H1 (cell line): ENCODE measurements around the gene KBTBD13. TPM values are rescaled to one million over a fixed set of nuclear protein-coding genes. Genes with fewer than 3 reads are reported as not detected.

Experiments used
- CTCF ChIA-PET: fragments of 300-600 bp; sonication (Branson Sonifier 250); formaldehyde crosslinking; loops from one replicate; lab custom pipeline; 2021; ENCODE audit not compliant: partially characterized antibody; lab: Charles Lee
- POLR2A ChIA-PET: fragments of 300-600 bp; sonication (Branson Sonifier 250); formaldehyde crosslinking; loops from one replicate; lab custom pipeline; 2021; ENCODE audit warnings: inconsistent platforms; ENCODE audit not compliant: partially characterized antibody; lab: Charles Lee
- DNase-seq, 2 experiments: peaks; one replicate each; pipeline versions ENCODE4 v3.0.0 to v3.0.0-alpha.2; 2010 to 2022; ENCODE audit warnings: low spot score in 2 of 2, low read depth in 1 of 2, mixed read lengths in 1 of 2
- FAIRE-seq: peaks from 2 replicates; lab custom pipeline; 2011; peaks lifted over from hg19 to GRCh38; lab: Jason Lieb, UNC
- H2AFZ ChIP-seq: 2 replicates; pipeline ENCODE4 v1.8.1; 2012; ENCODE audit warnings: low read length, inconsistent platforms
- H2AK5ac ChIP-seq: 2 replicates; pipeline ENCODE4 v1.6.1; 2013; ENCODE audit warnings: low read depth, low read length
- H2BK120ac ChIP-seq: replicated peaks from 2 replicates; pipeline ENCODE3; 2013; ENCODE audit warnings: low read depth, low read length, inconsistent platforms
- H2BK12ac ChIP-seq: 2 replicates; pipeline ENCODE4 v1.6.1; 2013; ENCODE audit warnings: low read depth, low read length
- H2BK15ac ChIP-seq: 2 replicates; pipeline ENCODE4 v1.6.1; 2013; ENCODE audit warnings: low read length
- H2BK20ac ChIP-seq: 2 replicates; pipeline ENCODE4 v1.6.1; 2013; ENCODE audit warnings: low read length
- H2BK5ac ChIP-seq: 2 replicates; pipeline ENCODE4 v1.6.1; 2013; ENCODE audit warnings: low read depth, low read length
- H3K14ac ChIP-seq: 2 replicates; pipeline ENCODE4 v1.6.1; 2013; ENCODE audit warnings: inconsistent platforms; ENCODE audit not compliant: insufficient read length
- H3K18ac ChIP-seq: 2 replicates; pipeline ENCODE4 v1.6.1; 2013; ENCODE audit warnings: low read length; ENCODE audit errors: extremely low read depth
- H3K23ac ChIP-seq: 2 replicates; pipeline ENCODE4 v1.6.1; 2013; ENCODE audit warnings: inconsistent platforms; ENCODE audit not compliant: insufficient read length
- H3K23me2 ChIP-seq: 2 replicates; pipeline ENCODE4 v1.6.1; 2013; ENCODE audit warnings: low read depth, low read length
- H3K27ac ChIP-seq: 2 replicates; pipeline ENCODE4 v1.6.1; 2011; ENCODE audit warnings: low read depth, low read length, inconsistent platforms
- H3K27me3 ChIP-seq, 4 experiments: replicated peaks in 1 of 4; 1 replicate in 1 of 4; 2 replicates in 3 of 4; pipeline versions ENCODE4 v1.6.1 to v1.8.1; 2011 to 2013; ENCODE audit warnings: low read length in 3 of 4, mild to moderate bottlenecking in 3 of 4, inconsistent platforms in 2 of 4, mixed read lengths in 2 of 4, moderate library complexity in 1 of 4; ENCODE audit not compliant: control insufficient read depth in 3 of 4, insufficient read depth in 3 of 4; ENCODE audit errors: extremely low read depth in 1 of 4
- H3K36me3 ChIP-seq, 4 experiments: 2 replicates each; pipeline versions ENCODE4 v1.6.1 to v1.8.1; 2011 to 2013; ENCODE audit warnings: mild to moderate bottlenecking in 4 of 4, low read length in 3 of 4, moderate library complexity in 2 of 4, control low read depth in 1 of 4, inconsistent platforms in 1 of 4; ENCODE audit not compliant: insufficient read depth in 4 of 4, control insufficient read depth in 2 of 4
- H3K4ac ChIP-seq: replicated peaks from 2 replicates; pipeline ENCODE3; 2013; ENCODE audit warnings: low read length, low read depth, mixed read lengths, inconsistent platforms; ENCODE audit not compliant: insufficient read length
- H3K4me1 ChIP-seq, 4 experiments: replicated peaks in 1 of 4; 1 replicate in 1 of 4; 2 replicates in 3 of 4; pipeline versions ENCODE4 v1.6.1 to v1.8.1; 2011 to 2013; ENCODE audit warnings: low read length in 3 of 4, inconsistent platforms in 2 of 4, mixed read lengths in 1 of 4; ENCODE audit not compliant: insufficient read depth in 4 of 4, control insufficient read depth in 3 of 4
- H3K4me2 ChIP-seq, 2 experiments: 2 replicates each; pipeline versions ENCODE4 v1.6.1 to v1.8.1; 2011 to 2013; ENCODE audit warnings: low read depth in 2 of 2, low read length in 2 of 2, control low read depth in 1 of 2, inconsistent platforms in 1 of 2, mild to moderate bottlenecking in 1 of 2; ENCODE audit not compliant: insufficient read depth in 1 of 2
- H3K4me3 ChIP-seq, 4 experiments: fragments of 200-600, 300-600 bp in 1 of 4; sonication (generic), shearing (Covaris generic), sonication (Bioruptor Twin) in 1 of 4; 2 replicates each; pipeline versions ENCODE4 v1.5.1 to v1.8.1; 2011 to 2016; ENCODE audit warnings: low read length in 4 of 4, low read depth in 3 of 4, control low read depth in 2 of 4, inconsistent platforms in 2 of 4, mild to moderate bottlenecking in 2 of 4, mixed read lengths in 1 of 4, moderate library complexity in 1 of 4; ENCODE audit not compliant: insufficient read depth in 2 of 4; ENCODE audit errors: extremely low read depth in 1 of 4
- H3K56ac ChIP-seq: replicated peaks from 2 replicates; pipeline ENCODE3; 2013; ENCODE audit warnings: low read depth, mild to moderate bottlenecking, mixed read lengths, low read length, inconsistent platforms; ENCODE audit not compliant: insufficient read length
- H3K79me1 ChIP-seq: 2 replicates; pipeline ENCODE4 v1.6.1; 2013; ENCODE audit warnings: low read depth, low read length, control low read depth
- H3K79me2 ChIP-seq, 2 experiments: 2 replicates each; pipeline versions ENCODE4 v1.6.1 to v1.8.1; 2012 to 2013; ENCODE audit warnings: low read length in 2 of 2, mild to moderate bottlenecking in 2 of 2, inconsistent platforms in 1 of 2; ENCODE audit not compliant: insufficient read depth in 2 of 2, control insufficient read depth in 1 of 2
- H3K9ac ChIP-seq, 4 experiments: replicated peaks in 1 of 4; 1 replicate in 1 of 4; 2 replicates in 3 of 4; pipeline versions ENCODE4 v1.6.1 to v1.8.1; 2011 to 2013; ENCODE audit warnings: low read depth in 3 of 4, low read length in 3 of 4, control low read depth in 2 of 4, mild to moderate bottlenecking in 2 of 4, moderate library complexity in 2 of 4, inconsistent platforms in 1 of 4; ENCODE audit errors: extremely low read depth in 1 of 4
- H3K9me3 ChIP-seq, 2 experiments: 2 replicates each; pipeline versions ENCODE4 v1.6.1 to v1.8.1; 2012 to 2013; ENCODE audit warnings: mild to moderate bottlenecking in 2 of 2, moderate library complexity in 2 of 2, control low read depth in 1 of 2, inconsistent platforms in 1 of 2, low read depth in 1 of 2, low read length in 1 of 2, mixed read lengths in 1 of 2; ENCODE audit not compliant: insufficient read depth in 2 of 2
- H4K20me1 ChIP-seq, 2 experiments: replicated peaks in 1 of 2; 2 replicates each; pipeline versions ENCODE3 to v1.8.1; 2011 to 2013; ENCODE audit warnings: inconsistent platforms in 2 of 2, low read length in 2 of 2, mild to moderate bottlenecking in 1 of 2; ENCODE audit not compliant: insufficient read depth in 2 of 2, control insufficient read depth in 1 of 2
- H4K5ac ChIP-seq: 2 replicates; pipeline ENCODE4 v1.6.1; 2013; ENCODE audit warnings: low read length, low read depth, mixed read lengths, inconsistent platforms; ENCODE audit not compliant: insufficient read length
- H4K8ac ChIP-seq: 2 replicates; pipeline ENCODE4 v1.8.0; 2013; ENCODE audit warnings: mild to moderate bottlenecking, moderate library complexity, low read length, inconsistent platforms; ENCODE audit not compliant: insufficient read depth; ENCODE audit errors: extremely low read depth
- H4K91ac ChIP-seq: replicated peaks from 2 replicates; pipeline ENCODE3; 2013; ENCODE audit warnings: low read length, mixed read lengths, inconsistent platforms; ENCODE audit not compliant: insufficient read length
- ATF3 ChIP-seq: IDR thresholded peaks from 2 replicates; pipeline ENCODE4 v1.6.1; 2011; ENCODE audit warnings: low read depth, mild to moderate bottlenecking, low read length; ENCODE audit not compliant: insufficient read depth
- CHD2 ChIP-seq: IDR thresholded peaks from 2 replicates; pipeline ENCODE4 v1.6.1; 2012; ENCODE audit warnings: low read length, improper control_type of control experiment
- KDM1A ChIP-seq: fragments of 200-600, 300-600 bp; sonication (generic); IDR thresholded peaks from 2 replicates; pipeline ENCODE4 v1.7.1; 2016; ENCODE audit warnings: mild to moderate bottlenecking, low read length, borderline replicate concordance
- MAX ChIP-seq: IDR thresholded peaks from 2 replicates; pipeline ENCODE4 v1.6.1; 2012; ENCODE audit warnings: inconsistent platforms
- POLR2A ChIP-seq, 2 experiments: IDR thresholded peaks; 1 replicate in 1 of 2; 2 replicates in 1 of 2; pipeline ENCODE4 v1.6.1; 2011; ENCODE audit warnings: low read depth in 2 of 2, low read length in 2 of 2, mild to moderate bottlenecking in 2 of 2; ENCODE audit errors: control extremely low read depth in 1 of 2
- POLR2AphosphoS5 ChIP-seq: IDR thresholded peaks from 2 replicates; pipeline ENCODE4 v1.6.1; 2011; ENCODE audit warnings: low read depth, low read length
- RBBP5 ChIP-seq: IDR thresholded peaks from 2 replicates; pipeline ENCODE4 v1.7.1; 2012; ENCODE audit warnings: low read depth, mild to moderate bottlenecking, inconsistent platforms, low read length, moderate library complexity, borderline replicate concordance
- RNF2 ChIP-seq: fragments of 200-900, 300-1000 bp; sonication (generic); IDR thresholded peaks from 2 replicates; pipeline ENCODE4 v1.7.1; 2016; ENCODE audit warnings: borderline replicate concordance, low read depth, mild to moderate bottlenecking, antibody characterized with exemption, low read length; ENCODE audit not compliant: poor library complexity, severe bottlenecking; ENCODE audit errors: missing control alignments
- SIRT6 ChIP-seq: IDR thresholded peaks from one replicate; pipeline ENCODE4 v1.7.1; 2012; ENCODE audit warnings: low read length, inconsistent platforms
- SIX5 ChIP-seq: IDR thresholded peaks from 2 replicates; pipeline ENCODE4 v1.6.1; 2011; ENCODE audit warnings: mild to moderate bottlenecking, low read depth, low read length
- SP4 ChIP-seq: IDR thresholded peaks from 2 replicates; pipeline ENCODE4 v1.6.1; 2012; ENCODE audit warnings: low read length, inconsistent platforms
- SRF ChIP-seq: IDR thresholded peaks from 2 replicates; pipeline ENCODE4 v1.6.1; 2011; ENCODE audit warnings: mild to moderate bottlenecking, low read depth, low read length, moderate library complexity
- TCF12 ChIP-seq: IDR thresholded peaks from 2 replicates; pipeline ENCODE4 v1.6.1; 2011; ENCODE audit warnings: low read depth, mild to moderate bottlenecking, low read length
- WGBS, 2 experiments: shearing (Covaris generic) in 1 of 2; methylation state at CpG; one replicate each; pipeline versions ENCODE4 v1.1.6 to v1.1.7; 2013 to 2015; ENCODE audit warnings: low lambda C conversion rate in 2 of 2, mixed read lengths in 2 of 2, inconsistent platforms in 1 of 2, low coverage in 1 of 2, missing lambda C conversion rate in 1 of 2; ENCODE audit not compliant: insufficient replicate concordance in 2 of 2, insufficient coverage in 1 of 2, insufficient read length in 1 of 2; ENCODE audit errors: extremely low coverage in 1 of 2, missing lambda C conversion rate in 1 of 2; 5-methylcytosine and 5-hydroxymethylcytosine counted together
- polyA plus RNA-seq, 7 experiments: library from polyadenylated mRNA; depleted of rRNA in 3 of 7; stranded (reverse) in 5 of 7; unstranded in 2 of 7; fragments of >200 nt in 5 of 7; fragments of 200-250 nt in 2 of 7; gene quantifications; 1 replicate in 5 of 7; 2 replicates in 1 of 7; 4 replicates in 1 of 7; pipeline versions ENCODE4 v1.2.1 to v1.2.3, GENCODE V29; 2011 to 2013; ENCODE audit warnings: missing spikeins in 2 of 7, mixed read lengths in 2 of 7
- total RNA-seq: library from RNA; stranded (reverse); fragmentation: NEBNext Ultra II Directional; extraction: Animal tissue kit (Norgen Biotek cat#: 25700); gene quantifications from 2 replicates; pipeline ENCODE4 v1.2.1, GENCODE V29; 2021
- TF ChIP-seq, protein P1 (sequence below): IDR thresholded peaks from 2 replicates; pipeline ENCODE4 v1.6.1; 2011; ENCODE audit warnings: low read length, improper control_type of control experiment

Gene KBTBD13
- total and polyA plus RNA-seq, 2 of the 8 experiments (the other 6 are each of a cell fraction or from before 2014, with no cell fraction given): not detected

DNA sequence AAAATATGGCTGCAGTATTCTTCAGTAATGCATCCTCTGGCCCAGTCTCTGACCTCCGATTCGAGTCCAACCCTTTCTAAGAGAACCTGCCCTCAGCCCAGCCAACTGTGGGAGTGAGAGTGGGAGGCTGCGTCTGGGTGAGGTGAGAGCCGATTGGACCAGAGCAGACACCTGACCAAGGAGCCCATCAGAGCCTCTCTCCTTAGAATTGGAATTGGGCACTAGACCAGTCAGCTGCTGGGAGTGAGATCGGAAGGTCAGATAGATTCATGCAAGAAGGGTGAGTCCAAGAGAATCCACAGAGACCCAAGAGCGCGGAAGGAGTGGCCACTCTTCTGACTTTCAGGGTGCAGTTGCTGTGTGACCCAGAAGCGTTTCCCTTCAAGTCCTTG is 19.0 kb upstream of the KBTBD13 start:
- H4K91ac ChIP-seq: no peak overlapping the region
- WGBS, 2 experiments: 97% methylated on average over 8 of the region's 8 CpGs; no CpG with 5 or more reads in 1 of the 2 experiments
- H3K79me2 ChIP-seq: no peaks in the 10 kb centered on the region
- no peaks in the 10 kb centered on the region for H3K79me1 ChIP-seq
- H2BK12ac ChIP-seq: no peak overlapping the region
- no peak overlapping the region for H2BK5ac ChIP-seq
- H3K56ac ChIP-seq: no peak overlapping the region
- H4K5ac ChIP-seq: no peak overlapping the region
- H3K9ac ChIP-seq: no peak overlapping the region
- H3K18ac ChIP-seq: no peak overlapping the region
- DNase-seq: no peak
- no peak overlapping the region for H2BK20ac ChIP-seq
- H2BK15ac ChIP-seq: no peak overlapping the region
- H3K9me3 ChIP-seq: no peaks in the 10 kb centered on the region
- H3K4me3 ChIP-seq: no peak overlapping the region
- no peak overlapping the region for H3K4ac ChIP-seq
- H3K27me3 ChIP-seq: no peaks in the 10 kb centered on the region; a peak in 1 of 7 replicates
- no peak overlapping the region for H2BK120ac ChIP-seq
- no peak overlapping the region for H4K8ac ChIP-seq
- H2AK5ac ChIP-seq: no peak overlapping the region
- no peak for FAIRE-seq
- H3K23me2 ChIP-seq: no peaks in the 10 kb centered on the region
- no peak overlapping the region for H2AFZ ChIP-seq
- no peaks in the 10 kb centered on the region for H4K20me1 ChIP-seq
- H3K4me2 ChIP-seq: no peak overlapping the region
- ChIA-PET POLR2A (no interaction called here), CTCF (interaction anchor here (1.7 to 33.2 kb wide), 7 partner anchors 3 to 48 kb away, joined by 4 to 1213 read pairs (median 28); partner anchors contain the start of genes KBTBD13, RASL12 and SLC51B)
- no peaks in the 10 kb centered on the region; a peak in 1 of 8 replicates for H3K36me3 ChIP-seq
- no peak overlapping the region for H3K27ac ChIP-seq
- no peak overlapping the region for H3K14ac ChIP-seq
- no peak overlapping the region for H3K23ac ChIP-seq
- no peaks in the 10 kb centered on the region for H3K4me1 ChIP-seq
- TF ChIP-seq RNF2: no peak
- no peak for TF ChIP-seq POLR2AphosphoS5
- TF ChIP-seq, protein P1, sequence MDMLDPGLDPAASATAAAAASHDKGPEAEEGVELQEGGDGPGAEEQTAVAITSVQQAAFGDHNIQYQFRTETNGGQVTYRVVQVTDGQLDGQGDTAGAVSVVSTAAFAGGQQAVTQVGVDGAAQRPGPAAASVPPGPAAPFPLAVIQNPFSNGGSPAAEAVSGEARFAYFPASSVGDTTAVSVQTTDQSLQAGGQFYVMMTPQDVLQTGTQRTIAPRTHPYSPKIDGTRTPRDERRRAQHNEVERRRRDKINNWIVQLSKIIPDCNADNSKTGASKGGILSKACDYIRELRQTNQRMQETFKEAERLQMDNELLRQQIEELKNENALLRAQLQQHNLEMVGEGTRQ: no peak
- TF ChIP-seq SIX5: no peak
- TF ChIP-seq POLR2A (IDR thresholded peaks at IDR 0.05; ENCODE audit: control extremely low read depth in 1 of 2, low read depth in 2 of 2, low read length in 2 of 2): no peak
- no peak for TF ChIP-seq SRF
- no peak for TF ChIP-seq CHD2
- TF ChIP-seq SIRT6: no peak
- TF ChIP-seq SP4: no peak
- TF ChIP-seq MAX: no peak
- TF ChIP-seq ATF3: no peak
- no peak for TF ChIP-seq TCF12
- TF ChIP-seq KDM1A: no peak
- TF ChIP-seq RBBP5: no peak
